Nephron progenitor cell (in vitro differentiated cells): ENCODE data around the gene FBXO7.

ENCODE experiments used
- DNase-seq: peaks from one replicate; pipeline ENCODE4 v3.0.0; 2021
- H3K27ac Mint-ChIP-seq: 2 replicates; pipeline ENCODE4 v1.8.0; 2021; ENCODE audit warnings: mild to moderate bottlenecking, moderate library complexity, mixed read lengths
- H3K27me3 Mint-ChIP-seq: 2 replicates; pipeline ENCODE4 v1.8.0; 2021; ENCODE audit warnings: mild to moderate bottlenecking, low read depth, mixed read lengths; ENCODE audit not compliant: poor library complexity
- H3K36me3 Mint-ChIP-seq: 2 replicates; pipeline ENCODE4 v1.8.0; 2021; ENCODE audit warnings: low read depth, mixed read lengths
- H3K4me1 Mint-ChIP-seq: 2 replicates; pipeline ENCODE4 v1.8.0; 2021; ENCODE audit warnings: mixed read lengths
- H3K4me3 Mint-ChIP-seq: 2 replicates; pipeline ENCODE4 v1.8.0; 2021; ENCODE audit warnings: mild to moderate bottlenecking, moderate library complexity, mixed read lengths
- H3K9me3 Mint-ChIP-seq: 2 replicates; pipeline ENCODE4 v1.8.0; 2021; ENCODE audit warnings: mild to moderate bottlenecking, moderate library complexity, mixed read lengths
- CTCF ChIP-seq: fragments of 200-600 bp; sonication (generic); IDR thresholded peaks from 2 replicates; pipeline ENCODE4 v1.5.0; 2021; ENCODE audit warnings: antibody characterized with exemption

The FBXO7 gene

GRCh38 chr22:32474635-32475467 lies at the start of gene FBXO7:
Gene FBXO7, plus strand, starts transcription at chr22:32474811. Its CDS starts 192 bp downstream, at chr22:32475003.
- peak; percentile 22 for TF ChIP-seq CTCF
- Mint-ChIP-seq H3K27me3 (peaks cover 3% of the 10 kb centered on the region), H3K9me3 (no peaks in the 10 kb centered on the region), H3K4me1 (peaks cover 15% of the 10 kb centered on the region), H3K36me3 (peaks cover 3% of the 10 kb centered on the region), H3K4me3 (peak within 1 kb of the TSS; percentile 92), H3K27ac (peak within 1 kb of the TSS; percentile 89)
- DNase-seq: peak; percentile 93

GRCh38 chr22:32426881-32427280 lies 47.7 kb upstream of the FBXO7 start:
- Mint-ChIP-seq H3K4me1 (no peaks in the 10 kb centered on the region), H3K27me3 (peaks cover 66% of the 10 kb centered on the region), H3K27ac (no peak overlapping the region), H3K36me3 (no peaks in the 10 kb centered on the region), H3K4me3 (no peak overlapping the region), H3K9me3 (no peaks in the 10 kb centered on the region)
- no peak for TF ChIP-seq CTCF
- no peak for DNase-seq

GRCh38 chr22:32430352-32430751 lies 44.3 kb upstream of the FBXO7 start:
- peaks cover 61% of the 10 kb centered on the region for H3K27me3 Mint-ChIP-seq
- no peak for DNase-seq
- H3K9me3 Mint-ChIP-seq: no peaks in the 10 kb centered on the region
- TF ChIP-seq CTCF: no peak
- H3K4me3 Mint-ChIP-seq: no peak overlapping the region
- no peaks in the 10 kb centered on the region for H3K36me3 Mint-ChIP-seq
- H3K27ac Mint-ChIP-seq: no peak overlapping the region
- H3K4me1 Mint-ChIP-seq: no peaks in the 10 kb centered on the region

GRCh38 chr22:32444068-32444467 lies 30.5 kb upstream of the FBXO7 start:
- H3K36me3 Mint-ChIP-seq: no peaks in the 10 kb centered on the region
- no peaks in the 10 kb centered on the region for H3K4me1 Mint-ChIP-seq
- H3K27me3 Mint-ChIP-seq: peaks cover 33% of the 10 kb centered on the region
- DNase-seq: no peak
- H3K9me3 Mint-ChIP-seq: no peaks in the 10 kb centered on the region
- H3K4me3 Mint-ChIP-seq: no peak overlapping the region
- no peak overlapping the region for H3K27ac Mint-ChIP-seq
- no peak for TF ChIP-seq CTCF

- H3K36me3 Mint-ChIP-seq: no peaks in the 10 kb centered on the region
- no peak overlapping the region for H3K4me3 Mint-ChIP-seq
- H3K27ac Mint-ChIP-seq: no peak overlapping the region
Observed at GRCh38 chr22:32446321-32446720, 28.3 kb upstream of the FBXO7 start.

More at GRCh38 chr22:32446321-32446720, 28.3 kb upstream of the FBXO7 start:
- no peak for DNase-seq
- TF ChIP-seq CTCF: no peak
- H3K9me3 Mint-ChIP-seq: no peaks in the 10 kb centered on the region
- peaks cover 43% of the 10 kb centered on the region for H3K27me3 Mint-ChIP-seq
- no peaks in the 10 kb centered on the region for H3K4me1 Mint-ChIP-seq
